Measurements from ENCODE around the gene C1QL4. TPM values are rescaled to one million over a fixed set of nuclear protein-coding genes. Genes with fewer than 3 reads are reported as not detected.

The C1QL4 gene
- total RNA-seq, 1 experiment from 2014 or later: not detected

GRCh38 chr12:49352351-49352750, 15.4 kb upstream of the C1QL4 start:
- CTCF ChIA-PET: interaction anchor here (0.6 to 14.4 kb wide), 7 partner anchors 15 to 280 kb away, joined by 3 to 251 read pairs (median 3); partner anchors contain the start of genes C1QL4 and PRPH
- intact Hi-C loops (cut with micrococcal nuclease): no loop called here
- no peak for TF ChIP-seq CTCF (IDR thresholded peaks at IDR 0.05; ENCODE audit: unreplicated experiment)
- H3K4me3 Mint-ChIP-seq (ENCODE audit: unreplicated experiment): no peak overlapping the region
- H3K36me3 Mint-ChIP-seq (ENCODE audit: insufficient read depth, unreplicated experiment): no peaks in the 10 kb centered on the region
- H3K4me1 Mint-ChIP-seq (ENCODE audit: insufficient read depth, unreplicated experiment): peaks cover 5% of the 10 kb centered on the region
- H3K27ac Mint-ChIP-seq (ENCODE audit: low read depth, unreplicated experiment): no peak overlapping the region
- H3K27me3 Mint-ChIP-seq (ENCODE audit: insufficient read depth, unreplicated experiment): no peaks in the 10 kb centered on the region
- no peaks in the 10 kb centered on the region for H3K9me3 Mint-ChIP-seq (ENCODE audit: unreplicated experiment)
- POLR2A ChIA-PET: no interaction called here
- no TSS peak for BruUV-seq (replicated peaks)
- no peak for DNase-seq (ENCODE audit: unreplicated experiment)

- ChIA-PET POLR2A (interaction anchor here (0.6 kb wide), 1 partner anchor 392 kb away, joined by 3 read pairs; the partner anchor contains the start of gene TMBIM6), CTCF (interaction anchor here (0.5 to 14.4 kb wide), 9 partner anchors 9 to 233 kb away, joined by 3 to 251 read pairs (median 4); partner anchors contain the start of gene PRPH)
- intact Hi-C loops (cut with micrococcal nuclease): no loop called here
- Mint-ChIP-seq H3K27me3 (ENCODE audit: insufficient read depth, unreplicated experiment) (peaks cover 18% of the 10 kb centered on the region), H3K36me3 (ENCODE audit: insufficient read depth, unreplicated experiment) (no peaks in the 10 kb centered on the region), H3K4me1 (ENCODE audit: insufficient read depth, unreplicated experiment) (peaks cover 9% of the 10 kb centered on the region), H3K9me3 (ENCODE audit: unreplicated experiment) (no peaks in the 10 kb centered on the region), H3K4me3 (ENCODE audit: unreplicated experiment) (no peak overlapping the region), H3K27ac (ENCODE audit: low read depth, unreplicated experiment) (no peak overlapping the region)
- DNase-seq (ENCODE audit: unreplicated experiment): no peak
- TF ChIP-seq CTCF (IDR thresholded peaks at IDR 0.05; ENCODE audit: unreplicated experiment): no peak
- no TSS peak for BruUV-seq (replicated peaks)
Measured at GRCh38 chr12:49349266-49349665, 12.3 kb upstream of the C1QL4 start.

- Mint-ChIP-seq H3K36me3 (ENCODE audit: insufficient read depth, unreplicated experiment) (no peaks in the 10 kb centered on the region), H3K27me3 (ENCODE audit: insufficient read depth, unreplicated experiment) (peaks cover 18% of the 10 kb centered on the region), H3K4me3 (ENCODE audit: unreplicated experiment) (no peak overlapping the region), H3K9me3 (ENCODE audit: unreplicated experiment) (no peaks in the 10 kb centered on the region), H3K4me1 (ENCODE audit: insufficient read depth, unreplicated experiment) (peaks cover 9% of the 10 kb centered on the region), H3K27ac (ENCODE audit: low read depth, unreplicated experiment) (no peak overlapping the region)
- CTCF ChIA-PET: interaction anchor here (0.5 to 14.4 kb wide), 13 partner anchors 10 to 481 kb away, joined by 3 to 251 read pairs (median 6); partner anchors contain the start of gene PRPH
- POLR2A ChIA-PET: interaction anchor here (0.6 to 2.6 kb wide), 2 partner anchors 60 to 392 kb away, joined by 3 to 14 read pairs; partner anchors contain the start of gene TMBIM6
- no peak for DNase-seq (ENCODE audit: unreplicated experiment)
- no TSS peak for BruUV-seq (replicated peaks)
- intact Hi-C loops (cut with micrococcal nuclease): no loop called here
- TF ChIP-seq CTCF (IDR thresholded peaks at IDR 0.05; ENCODE audit: unreplicated experiment): no peak
Measured at GRCh38 chr12:49348781-49349180, 11.8 kb upstream of the C1QL4 start.

- ChIA-PET POLR2A (interaction anchor here (0.6 to 2.6 kb wide), 11 partner anchors 9 to 220 kb away, joined by 3 to 14 read pairs (median 3); partner anchors contain the start of genes SPATS2, TROAP and TUBA1C), CTCF (interaction anchor here (0.5 to 14.4 kb wide), 31 partner anchors 9 to 433 kb away, joined by 3 to 251 read pairs (median 4); partner anchors contain the start of genes C1QL4, PRPH, SPATS2 and TROAP)
- no TSS peak for BruUV-seq (replicated peaks)
- Mint-ChIP-seq H3K4me3 (ENCODE audit: unreplicated experiment) (peak overlapping the region; percentile 68), H3K4me1 (ENCODE audit: insufficient read depth, unreplicated experiment) (peaks cover 9% of the 10 kb centered on the region), H3K36me3 (ENCODE audit: insufficient read depth, unreplicated experiment) (no peaks in the 10 kb centered on the region), H3K27ac (ENCODE audit: low read depth, unreplicated experiment) (no peak overlapping the region), H3K27me3 (ENCODE audit: insufficient read depth, unreplicated experiment) (peaks cover 29% of the 10 kb centered on the region), H3K9me3 (ENCODE audit: unreplicated experiment) (no peaks in the 10 kb centered on the region)
- intact Hi-C loops (cut with micrococcal nuclease): no loop called here
- TF ChIP-seq CTCF (IDR thresholded peaks at IDR 0.05; ENCODE audit: unreplicated experiment): peak; percentile 95
- DNase-seq (ENCODE audit: unreplicated experiment): peak; percentile 87
Measured at GRCh38 chr12:49347311-49348193, 10.6 kb upstream of the C1QL4 start.

All from MCF 10A (cell line).